Epithelial cell of esophagus (primary cell): ENCODE results near the gene NTN1.

Experiments used
- DNase-seq: peaks from one replicate; pipeline ENCODE4 v3.0.0; 2010; ENCODE audit warnings: low read depth
- H3K4me3 ChIP-seq: 2 replicates; pipeline ENCODE4 v1.5.1; 2011; ENCODE audit warnings: mild to moderate bottlenecking, low read length, control low read depth
- CTCF ChIP-seq: IDR thresholded peaks from 2 replicates; pipeline ENCODE4 v1.5.1; 2011; ENCODE audit warnings: low read depth, mild to moderate bottlenecking, low read length, control low read depth, inconsistent platforms; ENCODE audit not compliant: insufficient read depth; ENCODE audit errors: missing control alignments

NTN1 gene

GRCh38 chr17:9053406-9053805 is 32.1 kb downstream of the NTN1 start:
- DNase-seq = no peak
- no peak for TF ChIP-seq CTCF
- H3K4me3 ChIP-seq = no peak overlapping the region

GRCh38 chr17:9054126-9054975 is 33.0 kb downstream of the NTN1 start:
- DNase-seq = no peak
- no peak overlapping the region for H3K4me3 ChIP-seq
- no peak for TF ChIP-seq CTCF

- H3K4me3 ChIP-seq = no peak overlapping the region
- no peak for TF ChIP-seq CTCF
- DNase-seq = no peak
Observed at GRCh38 chr17:9055281-9055680, 34.0 kb downstream of the NTN1 start.

GRCh38 chr17:9056566-9056965 is 35.3 kb downstream of the NTN1 start:
- DNase-seq = no peak
- H3K4me3 ChIP-seq = no peak overlapping the region
- no peak for TF ChIP-seq CTCF

GRCh38 chr17:9057310-9057709 is 36.0 kb downstream of the NTN1 start:
- DNase-seq = no peak
- H3K4me3 ChIP-seq = no peak overlapping the region
- no peak for TF ChIP-seq CTCF

- DNase-seq = no peak
- no peak overlapping the region for H3K4me3 ChIP-seq
- no peak for TF ChIP-seq CTCF
Observed at GRCh38 chr17:9062399-9062902, 41.1 kb downstream of the NTN1 start.

GRCh38 chr17:9064311-9064834 is 43.1 kb downstream of the NTN1 start:
- H3K4me3 ChIP-seq = no peak overlapping the region
- DNase-seq = no peak
- no peak for TF ChIP-seq CTCF
